Mesenchymal stem cell (in vitro differentiated cells and primary cell): ENCODE data around the gene APOBEC4.
"Not testable (repeated sequence)": the region's sequence is repeated elsewhere in the genome, so short reads cannot be mapped to it uniquely, and the experiment has no call there.

Source experiments
- DNase-seq: peaks from one replicate; pipeline ENCODE4 v3.0.0-alpha.2; 2013
- H2AFZ ChIP-seq: one replicate; pipeline ENCODE4 v1.6.1; 2013; ENCODE audit warnings: low read depth, mild to moderate bottlenecking, control low read depth, inconsistent platforms, low read length, moderate library complexity
- H2AK5ac ChIP-seq: 2 replicates; pipeline ENCODE4 v1.6.1; 2013; ENCODE audit warnings: low read length, moderate library complexity, mild to moderate bottlenecking, inconsistent platforms; ENCODE audit not compliant: severe bottlenecking
- H2BK120ac ChIP-seq: one replicate; pipeline ENCODE4 v1.6.1; 2013; ENCODE audit warnings: low read depth, mild to moderate bottlenecking, inconsistent platforms, low read length, moderate library complexity
- H2BK12ac ChIP-seq, 2 experiments: one replicate each; pipeline ENCODE4 v1.6.1; 2013; ENCODE audit warnings: inconsistent platforms in 2 of 2, low read length in 2 of 2, mild to moderate bottlenecking in 2 of 2, moderate library complexity in 2 of 2, control low read depth in 1 of 2
- H2BK15ac ChIP-seq: one replicate; pipeline ENCODE4 v1.6.1; 2013; ENCODE audit warnings: mild to moderate bottlenecking, low read depth, inconsistent platforms; ENCODE audit not compliant: poor library complexity, severe bottlenecking
- H2BK5ac ChIP-seq: 2 replicates; pipeline ENCODE4 v1.6.1; 2013; ENCODE audit warnings: low read depth, mild to moderate bottlenecking, low read length, control low read depth, inconsistent platforms; ENCODE audit not compliant: poor library complexity, severe bottlenecking
- H3K14ac ChIP-seq, 2 experiments: one replicate each; pipeline ENCODE4 v1.6.1; 2013; ENCODE audit warnings: inconsistent platforms in 2 of 2, low read length in 2 of 2, control low read depth in 1 of 2, mild to moderate bottlenecking in 1 of 2, moderate library complexity in 1 of 2
- H3K18ac ChIP-seq, 2 experiments: one replicate each; pipeline ENCODE4 v1.6.1; 2013; ENCODE audit warnings: inconsistent platforms in 2 of 2, low read length in 2 of 2, control low read depth in 1 of 2, low read depth in 1 of 2, mild to moderate bottlenecking in 1 of 2
- H3K23ac ChIP-seq, 2 experiments: one replicate each; pipeline ENCODE4 v1.6.1; 2013; ENCODE audit warnings: inconsistent platforms in 2 of 2, low read length in 2 of 2, mild to moderate bottlenecking in 2 of 2, moderate library complexity in 2 of 2, control low read depth in 1 of 2
- H3K27ac ChIP-seq: 2 replicates; pipeline ENCODE4 v1.5.1; 2013; ENCODE audit warnings: mild to moderate bottlenecking, moderate library complexity, low read length, control low read depth, inconsistent platforms; ENCODE audit not compliant: poor library complexity, severe bottlenecking
- H3K27me3 ChIP-seq, 2 experiments: 2 replicates each; pipeline versions ENCODE4 v1.6.1 to v1.7.0; 2013; ENCODE audit warnings: low read length in 2 of 2, mild to moderate bottlenecking in 2 of 2, moderate library complexity in 2 of 2, control low read depth in 1 of 2, inconsistent platforms in 1 of 2; ENCODE audit not compliant: control insufficient read depth in 1 of 2, insufficient read depth in 1 of 2
- H3K36me3 ChIP-seq, 2 experiments: 2 replicates each; pipeline versions ENCODE4 v1.6.1 to v1.7.0; 2013; ENCODE audit warnings: low read length in 2 of 2, control low read depth in 1 of 2, inconsistent platforms in 1 of 2, low read depth in 1 of 2, mild to moderate bottlenecking in 1 of 2; ENCODE audit not compliant: insufficient read depth in 2 of 2, control insufficient read depth in 1 of 2
- H3K4ac ChIP-seq, 2 experiments: one replicate each; pipeline ENCODE4 v1.6.1; 2013; ENCODE audit warnings: inconsistent platforms in 2 of 2, low read length in 2 of 2, mild to moderate bottlenecking in 2 of 2, moderate library complexity in 2 of 2, control low read depth in 1 of 2, low read depth in 1 of 2
- H3K4me1 ChIP-seq: 2 replicates; pipeline ENCODE4 v1.6.1; 2013; ENCODE audit warnings: low read depth, low read length, control low read depth; ENCODE audit not compliant: control insufficient read depth, insufficient read depth
- H3K4me2 ChIP-seq: 2 replicates; pipeline ENCODE4 v1.6.1; 2013; ENCODE audit warnings: low read length, mild to moderate bottlenecking, inconsistent platforms; ENCODE audit not compliant: poor library complexity, severe bottlenecking
- H3K4me3 ChIP-seq, 2 experiments: 2 replicates each; pipeline versions ENCODE4 v1.5.1 to v1.7.0; 2013; ENCODE audit warnings: low read length in 2 of 2, mild to moderate bottlenecking in 2 of 2, control low read depth in 1 of 2, low read depth in 1 of 2; ENCODE audit not compliant: insufficient read depth in 1 of 2
- H3K79me1 ChIP-seq: replicated peaks from 2 replicates; pipeline ENCODE4 v1.6.1; 2013; ENCODE audit warnings: mild to moderate bottlenecking, control low read depth, low read length, inconsistent platforms; ENCODE audit not compliant: poor library complexity, severe bottlenecking
- H3K9ac ChIP-seq: 2 replicates; pipeline ENCODE4 v1.7.0; 2013; ENCODE audit warnings: mild to moderate bottlenecking, low read length, moderate library complexity
- H3K9me3 ChIP-seq: 2 replicates; pipeline ENCODE4 v1.7.0; 2013; ENCODE audit warnings: mild to moderate bottlenecking, low read length; ENCODE audit not compliant: control insufficient read depth
- H4K8ac ChIP-seq: one replicate; pipeline ENCODE4 v1.6.1; 2013; ENCODE audit warnings: inconsistent platforms, mild to moderate bottlenecking, low read length, moderate library complexity
- H4K91ac ChIP-seq: one replicate; pipeline ENCODE4 v1.6.1; 2013; ENCODE audit warnings: mild to moderate bottlenecking, low read length, inconsistent platforms
- WGBS: methylation state at CpG from one replicate; pipeline ENCODE4 v1.1.7; 2013; ENCODE audit warnings: mixed read lengths; 5-methylcytosine and 5-hydroxymethylcytosine counted together

The APOBEC4 gene

GRCh38 chr1:183618202-183618601 is 34.9 kb downstream of the APOBEC4 start:
- not testable (repeated sequence) for H4K8ac ChIP-seq
- whole genome bisulfite sequencing, result 89% methylated on average over 4 of the region's 5 CpGs

GRCh38 chr1:183612975-183613374 is 40.1 kb downstream of the APOBEC4 start:
- H2AFZ ChIP-seq, H3K36me3 ChIP-seq, H2BK120ac ChIP-seq, H3K14ac ChIP-seq, H2BK5ac ChIP-seq, H3K4me2 ChIP-seq, H2BK15ac ChIP-seq, H3K9me3 ChIP-seq, DNase-seq, H4K91ac ChIP-seq, H3K23ac ChIP-seq, H3K4me3 ChIP-seq, H2BK12ac ChIP-seq, H4K8ac ChIP-seq, H3K27ac ChIP-seq, H3K18ac ChIP-seq, H3K27me3 ChIP-seq, H3K9ac ChIP-seq, H3K4ac ChIP-seq, H3K4me1 ChIP-seq, H2AK5ac ChIP-seq, H3K79me1 ChIP-seq: not testable (repeated sequence)
- 97% methylated on average over 3 of the region's 3 CpGs for WGBS

More at GRCh38 chr1:183618202-183618601, 34.9 kb downstream of the APOBEC4 start:
- not testable (repeated sequence) for H2AK5ac ChIP-seq, H3K27me3 ChIP-seq, H2BK15ac ChIP-seq, H3K4me3 ChIP-seq, H2BK12ac ChIP-seq, H3K18ac ChIP-seq, H3K36me3 ChIP-seq, H2BK5ac ChIP-seq, H3K23ac ChIP-seq, H4K91ac ChIP-seq, H3K4me1 ChIP-seq, H2BK120ac ChIP-seq, H3K9ac ChIP-seq, H2AFZ ChIP-seq, H3K14ac ChIP-seq, H3K27ac ChIP-seq, H3K79me1 ChIP-seq, H3K9me3 ChIP-seq, H3K4me2 ChIP-seq, DNase-seq, H3K4ac ChIP-seq

- no peak overlapping the region for H3K4me2 ChIP-seq
- no peak overlapping the region for H3K9ac ChIP-seq
- no CpG with 5 or more reads among the region's 3 CpGs for WGBS
- no peak overlapping the region for H2AK5ac ChIP-seq
- H3K79me1 ChIP-seq, result no peaks in the 10 kb centered on the region
- no peak overlapping the region for H3K23ac ChIP-seq
- H3K4ac ChIP-seq, result no peak overlapping the region
- no peak overlapping the region for H2BK15ac ChIP-seq
- no peak overlapping the region for H4K91ac ChIP-seq
- no peak overlapping the region for H2AFZ ChIP-seq
- H3K27ac ChIP-seq, result no peak overlapping the region
- H3K36me3 ChIP-seq, result no peaks in the 10 kb centered on the region
- no peak overlapping the region for H2BK5ac ChIP-seq
- H3K18ac ChIP-seq, result no peak overlapping the region
- H3K27me3 ChIP-seq, result no peaks in the 10 kb centered on the region
- no peak overlapping the region for H2BK120ac ChIP-seq
- no peaks in the 10 kb centered on the region for H3K9me3 ChIP-seq
- H3K4me1 ChIP-seq, result no peaks in the 10 kb centered on the region
- H3K4me3 ChIP-seq, result no peak overlapping the region
- H3K14ac ChIP-seq, result no peak overlapping the region
- no peak overlapping the region for H2BK12ac ChIP-seq
- no peak overlapping the region for H4K8ac ChIP-seq
- no peak for DNase-seq
Measured at GRCh38 chr1:183612407-183612806, 40.7 kb downstream of the APOBEC4 start.

GRCh38 chr1:183611021-183611420 is 42.1 kb downstream of the APOBEC4 start:
- Histone ChIP-seq H3K4me3 (no peak overlapping the region), H2AK5ac (no peak overlapping the region), H2BK15ac (no peak overlapping the region), H3K27me3 (no peaks in the 10 kb centered on the region), H3K23ac (no peak overlapping the region), H3K79me1 (no peaks in the 10 kb centered on the region), H2BK12ac (no peak overlapping the region), H2BK5ac (no peak overlapping the region), H3K9me3 (no peaks in the 10 kb centered on the region), H3K9ac (no peak overlapping the region), H3K4me1 (no peaks in the 10 kb centered on the region), H3K18ac (no peak overlapping the region), H3K14ac (no peak overlapping the region), H3K36me3 (no peaks in the 10 kb centered on the region), H4K91ac (no peak overlapping the region), H4K8ac (no peak overlapping the region), H2BK120ac (no peak overlapping the region), H2AFZ (no peak overlapping the region), H3K4ac (no peak overlapping the region), H3K27ac (no peak overlapping the region), H3K4me2 (no peak overlapping the region)
- 80% methylated on average over 1 of the region's 2 CpGs for WGBS
- no peak for DNase-seq
